Measurements from ENCODE around the gene FKBP1A. TPM values are rescaled to one million over a fixed set of nuclear protein-coding genes. Genes with fewer than 3 reads are reported as not detected.
A peak's percentile ranks its signal among the peaks of the same experiment; 100 is the strongest.

Gene FKBP1A
- total and polyA plus RNA-seq, 10 of the 15 experiments (the other 5 are each of a cell fraction or from before 2014, with no cell fraction given): 103 to 687 (median 254) TPM

- no peak for TF ChIP-seq SMC3 (IDR thresholded peaks at IDR 0.05; ENCODE audit: borderline replicate concordance, low read length)
These were observed 45.5 kb upstream of the FKBP1A start (continued) for GRCh38 chr20:1438361-1438760.

DNA sequence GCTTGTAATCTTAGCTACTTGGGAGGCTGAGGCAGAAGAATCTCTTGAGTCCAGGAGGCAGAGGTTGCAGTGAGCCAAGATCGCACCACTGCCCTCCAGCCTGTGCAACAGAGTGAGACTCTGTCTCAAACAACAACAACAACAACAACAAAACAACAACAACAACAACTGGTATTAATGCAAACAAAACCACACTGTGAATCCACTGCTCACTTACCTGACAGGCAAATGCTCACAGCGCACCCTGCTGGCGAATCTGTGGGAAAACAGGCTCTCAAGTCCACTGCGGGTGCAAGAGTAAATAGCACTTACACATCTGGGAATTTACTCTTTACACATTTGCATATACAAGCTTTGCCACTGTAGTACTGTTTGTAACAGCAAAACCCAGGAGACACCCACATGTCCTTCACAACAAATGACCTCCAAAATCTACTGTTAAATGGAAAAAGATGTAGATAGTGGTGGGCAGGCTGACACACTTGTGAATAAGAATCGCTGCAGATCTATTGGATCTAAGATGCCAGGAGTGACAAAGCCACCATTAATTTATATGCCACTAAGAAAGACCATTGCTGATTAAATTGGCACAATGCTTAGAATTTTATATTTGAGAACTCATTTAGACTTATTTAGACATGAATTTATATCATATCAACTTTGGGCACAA, 44.5 kb upstream of the FKBP1A start:
- DNase-seq (ENCODE audit: low read depth, low spot score) (peak; percentile 40), ATAC-seq (peak; percentile 77), FAIRE-seq (peak; percentile 86)
- H3K4me1 ChIP-seq (ENCODE audit: control insufficient read depth, insufficient read depth, low read length): peaks cover 11% of the 10 kb centered on the region
- intact Hi-C loops (cut with micrococcal nuclease; ENCODE audit: unreplicated experiment): loop anchor here (1.0 to 5.0 kb wide), 2 partner anchors 45 to 124 kb away; partner anchors contain the start of gene FKBP1A
- H3K27ac ChIP-seq (ENCODE audit: control insufficient read depth, insufficient read depth): no peak overlapping the region
- POLR2A ChIA-PET: no interaction called here
- H3K9ac ChIP-seq (ENCODE audit: control insufficient read depth, insufficient read depth, low read length): no peak overlapping the region
- RAD21 ChIA-PET (ENCODE audit: unreplicated experiment): interaction anchor here (0.9 to 3.6 kb wide), 13 partner anchors 13 to 131 kb away, joined by 3 to 16 read pairs (median 5); no protein-coding TSS in a partner anchor
- H4K20me1 ChIP-seq (ENCODE audit: control insufficient read depth, insufficient read depth): peaks cover 3% of the 10 kb centered on the region; the same call in 1 of the 2 replicates
- no TSS peak for BruUV-seq (replicated peaks)
- in situ Hi-C loops (cut with MboI): loop anchor here (5.0 kb wide), 1 partner anchor 125 kb away; no protein-coding TSS in a partner anchor
- H3K79me2 ChIP-seq (ENCODE audit: control insufficient read depth, insufficient read depth, low read length): no peaks in the 10 kb centered on the region
- CTCF ChIA-PET: interaction anchor here (0.6 to 7.2 kb wide), 31 partner anchors 10 to 464 kb away, joined by 3 to 65 read pairs (median 8); partner anchors contain the start of genes FKBP1A and NSFL1C
- no peaks in the 10 kb centered on the region; the same call in 2 of the 3 replicates for H3K9me3 ChIP-seq (replicated peaks; ENCODE audit: control insufficient read depth, insufficient read depth, low read length)
- no peak overlapping the region for H3K4me2 ChIP-seq (ENCODE audit: control insufficient read depth, insufficient read depth)
- H3K36me3 ChIP-seq (ENCODE audit: control insufficient read depth in 2 of 2, insufficient read depth in 2 of 2, low read length in 1 of 2): peaks cover 3 to 6% of the 10 kb centered on the region in 2 experiments
- WGBS (ENCODE audit: insufficient coverage, insufficient replicate concordance, low lambda C conversion rate, missing lambda C conversion rate): 20% methylated on average over 5 of the region's 5 CpGs
- no peak overlapping the region for H2AFZ ChIP-seq (ENCODE audit: control insufficient read depth, low read depth, low read length)
- no peak overlapping the region for H3K4me3 ChIP-seq
- no peaks in the 10 kb centered on the region for H3K27me3 ChIP-seq (replicated peaks in 1 of 2; ENCODE audit: control insufficient read depth in 2 of 2, insufficient read depth in 2 of 2, low read length in 1 of 2)
- SMC1A ChIA-PET (ENCODE audit: uncharacterized antibody, unreplicated experiment): interaction anchor here (0.7 to 4.9 kb wide), 14 partner anchors 12 to 225 kb away, joined by 3 to 32 read pairs (median 4); partner anchors contain the start of gene SDCBP2
- TF ChIP-seq IRF4 (IDR thresholded peaks at IDR 0.05; ENCODE audit: low read depth, low read length) (0 out of 2 replicates have a peak, but pooled peaks have one; percentile 48), RUNX3 (IDR thresholded peaks at IDR 0.05; ENCODE audit: low read length) (peak; percentile 64), YY1 (IDR thresholded peaks at IDR 0.05; ENCODE audit: low read depth, low read length) (0 out of 2 replicates have a peak, but pooled peaks have one; percentile 26), RAD21 (IDR thresholded peaks at IDR 0.05; ENCODE audit: insufficient read depth, low read depth, low read length) (peak; percentile 91), POU2F2 (IDR thresholded peaks at IDR 0.05; ENCODE audit: borderline replicate concordance, low read depth, low read length) (peak; percentile 77; the same call in 1 of the 3 replicates), IRF3 (IDR thresholded peaks at IDR 0.05) (no peak; the same call in 1 of the 2 replicates), SMC3 (IDR thresholded peaks at IDR 0.05; ENCODE audit: borderline replicate concordance, low read length) (peak; percentile 78; the same call in 1 of the 2 replicates), STAT1 (conservative IDR thresholded peaks at IDR 0.05) (no peak), HDGF (IDR thresholded peaks at IDR 0.05) (peak; percentile 77; the same call in 1 of the 2 replicates), FOXK2 (IDR thresholded peaks at IDR 0.05) (peak; percentile 51; the same call in 1 of the 2 replicates), CTCF (IDR thresholded peaks at IDR 0.05 in 2 of 3, conservative IDR thresholded peaks at IDR 0.05 in 1 of 3; ENCODE audit: control insufficient read depth in 2 of 3, extremely low read depth in 1 of 3, insufficient read depth in 1 of 3, low read depth in 3 of 3, low read length in 3 of 3) (peak; percentile 82 to 84 (median 83)), CBX5 (IDR thresholded peaks at IDR 0.05; ENCODE audit: low read depth) (no peak)
- TF ChIP-seq, protein P1, sequence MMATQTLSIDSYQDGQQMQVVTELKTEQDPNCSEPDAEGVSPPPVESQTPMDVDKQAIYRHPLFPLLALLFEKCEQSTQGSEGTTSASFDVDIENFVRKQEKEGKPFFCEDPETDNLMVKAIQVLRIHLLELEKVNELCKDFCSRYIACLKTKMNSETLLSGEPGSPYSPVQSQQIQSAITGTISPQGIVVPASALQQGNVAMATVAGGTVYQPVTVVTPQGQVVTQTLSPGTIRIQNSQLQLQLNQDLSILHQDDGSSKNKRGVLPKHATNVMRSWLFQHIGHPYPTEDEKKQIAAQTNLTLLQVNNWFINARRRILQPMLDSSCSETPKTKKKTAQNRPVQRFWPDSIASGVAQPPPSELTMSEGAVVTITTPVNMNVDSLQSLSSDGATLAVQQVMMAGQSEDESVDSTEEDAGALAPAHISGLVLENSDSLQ (IDR thresholded peaks at IDR 0.05): peak; percentile 50; the same call in 1 of the 2 replicates

Measured in GM12878 (cell line).